Lower leg skin (tissue), 4 donors: Measurements from ENCODE around the gene PRDM16. TPM values are rescaled to one million over a fixed set of nuclear protein-coding genes. Genes with fewer than 3 reads are reported as not detected.
"Not testable (repeated sequence)": the region's sequence is repeated elsewhere in the genome, so short reads cannot be mapped to it uniquely, and the experiment has no call there.

ENCODE experiments used
- DNase-seq, 2 donors: peaks; one replicate each; pipeline ENCODE4 v3.0.0-alpha.2; 2019; ENCODE audit warnings: low spot score in 2 of 2
- H3K4me3 ChIP-seq: fragments of 200-600 bp; sonication (generic); 2 replicates; pipeline ENCODE4 v1.5.1; 2017; ENCODE audit warnings: mild to moderate bottlenecking, low read depth; ENCODE audit not compliant: poor library complexity, severe bottlenecking
- CTCF ChIP-seq, 3 donors: fragments of 450-650 bp; IDR thresholded peaks; one replicate each; pipeline ENCODE4 v1.5.1; 2016; ENCODE audit warnings: antibody characterized with exemption in 3 of 3, mild to moderate bottlenecking in 3 of 3, moderate library complexity in 2 of 3
- POLR2A ChIP-seq, 2 donors: fragments of 450-650 bp; IDR thresholded peaks; one replicate each; pipeline ENCODE4 v1.6.1; 2016 to 2017; ENCODE audit warnings: antibody characterized with exemption in 2 of 2, mild to moderate bottlenecking in 1 of 2, moderate library complexity in 1 of 2
- WGBS, 2 donors: methylation state at CpG; one replicate each; pipeline ENCODE4 v1.1.5; 2018; 5-methylcytosine and 5-hydroxymethylcytosine counted together
- intact Hi-C: fragments of 100-400 bp; cut with DNase I; formaldehyde crosslinking; loops from one replicate; pipeline ENCODE4 v1.15.0; 2023; ENCODE audit warnings: low total_unique reads
- total RNA-seq, 4 donors: library from RNA; depleted of rRNA; stranded (reverse); fragments of >200 nt; gene quantifications; one replicate each; pipeline ENCODE4 v1.1.0, GENCODE V29; 2016

PRDM16 gene
- total RNA-seq, 4 donors from 2014 or later: 0.08 to 0.91 (median 0.56) TPM; not detected in 1

GRCh38 chr1:3084726-3085125, 15.7 kb downstream of the PRDM16 start:
- WGBS, 2 donors: 67 to 83% methylated on average over 11 to 12 of the region's 12 CpGs
- intact Hi-C loops: no loop called here
- no peak overlapping the region for H3K4me3 ChIP-seq
- no peak for TF ChIP-seq CTCF (IDR thresholded peaks at IDR 0.05)
- TF ChIP-seq POLR2A (IDR thresholded peaks at IDR 0.05): no peak
- no peak for DNase-seq

- TF ChIP-seq CTCF (IDR thresholded peaks at IDR 0.05) (no peak), POLR2A (IDR thresholded peaks at IDR 0.05) (no peak)
- WGBS, 2 donors: 72 to 77% methylated on average over 3 to 4 of the region's 8 CpGs
- H3K4me3 ChIP-seq: no peak overlapping the region
- DNase-seq: no peak
- intact Hi-C loops: no loop called here
Measured at GRCh38 chr1:3085721-3086120, 16.7 kb downstream of the PRDM16 start.

- TF ChIP-seq POLR2A (IDR thresholded peaks at IDR 0.05) (no peak), CTCF (IDR thresholded peaks at IDR 0.05) (no peak)
- WGBS, 2 donors: 80 to 83% methylated on average over 26 of the region's 26 CpGs
- no peak for DNase-seq
- intact Hi-C loops: no loop called here
- no peak overlapping the region for H3K4me3 ChIP-seq
Measured at GRCh38 chr1:3086272-3086974, 17.4 kb downstream of the PRDM16 start.

- H3K4me3 ChIP-seq: no peak overlapping the region
- TF ChIP-seq POLR2A (IDR thresholded peaks at IDR 0.05) (no peak), CTCF (IDR thresholded peaks at IDR 0.05) (no peak)
- 58 to 59% methylated on average over 17 of the region's 17 CpGs for WGBS, 2 donors
- DNase-seq: no peak
- intact Hi-C loops: no loop called here
Measured at GRCh38 chr1:3087049-3087448, 18.0 kb downstream of the PRDM16 start.

- DNase-seq, H3K4me3 ChIP-seq, intact Hi-C loops: not testable (repeated sequence)
- WGBS, 2 donors: 76 to 79% methylated on average over 20 of the region's 20 CpGs
Measured at GRCh38 chr1:3087946-3088668, 19.1 kb downstream of the PRDM16 start.

- 83 to 84% methylated on average over 10 to 17 of the region's 17 CpGs for WGBS, 2 donors
- no peak overlapping the region for H3K4me3 ChIP-seq
- TF ChIP-seq POLR2A (IDR thresholded peaks at IDR 0.05) (no peak), CTCF (IDR thresholded peaks at IDR 0.05) (no peak)
- intact Hi-C loops: no loop called here
- DNase-seq: no peak
Measured at GRCh38 chr1:3089490-3089889, 20.5 kb downstream of the PRDM16 start.
